NCI-H1417 (cell line): Measurements from ENCODE around the gene ZC3H13.

Experiments used
- DNase-seq, 3 experiments: peaks; one replicate each; lab custom pipeline; 2025; lab: John Stamatoyannopoulos, UW

ZC3H13 gene, protein sequence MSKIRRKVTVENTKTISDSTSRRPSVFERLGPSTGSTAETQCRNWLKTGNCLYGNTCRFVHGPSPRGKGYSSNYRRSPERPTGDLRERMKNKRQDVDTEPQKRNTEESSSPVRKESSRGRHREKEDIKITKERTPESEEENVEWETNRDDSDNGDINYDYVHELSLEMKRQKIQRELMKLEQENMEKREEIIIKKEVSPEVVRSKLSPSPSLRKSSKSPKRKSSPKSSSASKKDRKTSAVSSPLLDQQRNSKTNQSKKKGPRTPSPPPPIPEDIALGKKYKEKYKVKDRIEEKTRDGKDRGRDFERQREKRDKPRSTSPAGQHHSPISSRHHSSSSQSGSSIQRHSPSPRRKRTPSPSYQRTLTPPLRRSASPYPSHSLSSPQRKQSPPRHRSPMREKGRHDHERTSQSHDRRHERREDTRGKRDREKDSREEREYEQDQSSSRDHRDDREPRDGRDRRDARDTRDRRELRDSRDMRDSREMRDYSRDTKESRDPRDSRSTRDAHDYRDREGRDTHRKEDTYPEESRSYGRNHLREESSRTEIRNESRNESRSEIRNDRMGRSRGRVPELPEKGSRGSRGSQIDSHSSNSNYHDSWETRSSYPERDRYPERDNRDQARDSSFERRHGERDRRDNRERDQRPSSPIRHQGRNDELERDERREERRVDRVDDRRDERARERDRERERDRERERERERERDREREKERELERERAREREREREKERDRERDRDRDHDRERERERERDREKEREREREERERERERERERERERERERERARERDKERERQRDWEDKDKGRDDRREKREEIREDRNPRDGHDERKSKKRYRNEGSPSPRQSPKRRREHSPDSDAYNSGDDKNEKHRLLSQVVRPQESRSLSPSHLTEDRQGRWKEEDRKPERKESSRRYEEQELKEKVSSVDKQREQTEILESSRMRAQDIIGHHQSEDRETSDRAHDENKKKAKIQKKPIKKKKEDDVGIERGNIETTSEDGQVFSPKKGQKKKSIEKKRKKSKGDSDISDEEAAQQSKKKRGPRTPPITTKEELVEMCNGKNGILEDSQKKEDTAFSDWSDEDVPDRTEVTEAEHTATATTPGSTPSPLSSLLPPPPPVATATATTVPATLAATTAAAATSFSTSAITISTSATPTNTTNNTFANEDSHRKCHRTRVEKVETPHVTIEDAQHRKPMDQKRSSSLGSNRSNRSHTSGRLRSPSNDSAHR (N-terminal part only)

DNA sequence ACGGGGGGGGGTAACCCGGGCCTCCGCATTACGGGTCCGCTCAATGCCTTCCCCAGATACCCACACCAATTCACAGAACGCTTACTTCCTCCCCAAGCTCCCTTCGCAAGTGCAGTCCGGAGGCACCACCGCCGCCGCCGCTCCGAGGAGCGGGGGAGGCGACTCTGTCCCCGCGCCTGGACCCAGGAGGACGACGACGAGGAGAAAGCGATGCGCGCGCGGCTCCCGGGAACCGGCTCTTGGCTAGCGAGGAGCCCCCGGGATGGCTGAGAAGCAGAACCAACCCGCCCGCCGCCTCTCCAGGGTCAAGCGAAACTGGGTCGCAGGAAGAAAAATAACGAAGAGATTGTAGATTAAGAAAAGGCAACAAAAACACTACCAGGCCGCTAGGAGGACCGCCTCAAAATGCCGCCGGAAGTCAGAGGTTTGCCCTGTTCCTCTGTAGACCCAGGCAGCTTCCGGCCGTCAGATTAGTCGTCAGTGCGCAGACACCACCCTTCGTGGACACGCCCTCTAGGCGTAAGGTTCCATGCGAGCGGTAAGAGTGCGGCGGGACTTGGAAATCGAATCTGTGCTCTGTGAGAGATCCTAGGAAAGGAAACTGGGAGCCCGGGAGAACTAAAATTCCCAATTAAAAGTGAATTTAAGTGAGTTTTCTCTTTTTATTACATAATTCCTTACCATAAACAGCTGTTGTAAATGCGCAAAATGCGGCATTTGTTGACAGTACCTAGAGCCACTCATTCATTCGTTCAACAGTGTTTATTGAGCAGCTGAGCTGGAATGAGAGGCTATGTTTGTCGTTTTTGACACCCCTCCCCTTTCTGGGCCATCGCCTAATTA lies at the start of gene ZC3H13:
Gene ZC3H13 (minus strand): TSS at position 428 of the 843 bp plus-strand sequence. CDS start 7,239 bp downstream, outside the sequence.
- DNase-seq: peak; percentile 86 to 95 (median 93)

DNA sequence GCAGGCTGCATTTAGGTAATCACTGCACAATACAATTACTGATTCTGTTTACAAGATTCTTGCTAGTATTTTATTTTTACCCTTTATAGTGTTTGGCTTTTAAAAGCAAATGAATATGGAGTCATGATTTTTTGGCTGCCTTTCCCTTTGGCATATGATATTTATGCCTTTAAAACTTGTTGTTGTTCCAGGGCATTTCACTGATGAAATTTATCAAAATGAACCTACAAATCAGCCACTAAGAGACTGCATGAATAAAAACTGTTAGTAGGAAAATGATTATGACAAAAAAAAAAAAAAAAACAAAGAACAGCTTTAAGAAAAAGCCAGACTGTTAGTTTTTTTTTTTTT lies 49.7 kb upstream of the ZC3H13 start:
- no peak for DNase-seq

DNA sequence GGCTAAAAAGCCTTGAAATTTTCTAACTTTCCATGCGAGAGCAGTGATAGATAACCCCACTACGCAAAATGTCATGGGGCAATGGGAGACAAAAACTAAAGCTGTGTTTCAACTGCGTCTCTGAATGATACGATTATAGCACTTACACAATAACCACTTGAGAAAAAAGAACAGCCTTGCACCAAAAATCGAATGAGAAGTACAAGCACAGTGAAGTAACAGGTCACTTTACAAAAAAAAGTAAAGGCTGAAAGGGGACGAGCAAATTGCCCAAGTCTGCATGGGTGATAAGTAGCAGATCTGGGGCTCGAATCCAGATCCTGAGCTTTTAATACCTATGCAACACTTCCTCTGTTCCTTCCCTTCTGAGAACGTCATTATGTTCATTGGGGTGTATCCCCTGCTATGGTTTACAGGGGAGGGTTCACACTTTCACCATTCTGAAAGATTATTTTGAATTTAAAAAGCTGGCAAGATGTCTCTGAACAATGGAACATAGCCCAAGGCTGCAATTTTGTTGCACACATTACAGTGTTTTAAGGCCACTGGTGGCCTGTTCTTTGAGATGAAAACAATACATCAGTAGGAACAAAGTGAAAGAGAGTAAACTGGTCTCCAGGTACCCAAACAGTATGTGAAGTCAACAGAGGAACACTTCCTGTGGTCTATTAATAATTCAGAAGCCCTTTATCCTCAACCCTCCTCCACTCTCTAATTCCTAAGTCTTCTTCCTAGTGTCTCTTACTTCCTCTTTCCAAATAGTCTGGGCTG lies 49.1 kb upstream of the ZC3H13 start:
- peak in 2 of 3 experiments; percentile 9 to 60 for DNase-seq

DNA sequence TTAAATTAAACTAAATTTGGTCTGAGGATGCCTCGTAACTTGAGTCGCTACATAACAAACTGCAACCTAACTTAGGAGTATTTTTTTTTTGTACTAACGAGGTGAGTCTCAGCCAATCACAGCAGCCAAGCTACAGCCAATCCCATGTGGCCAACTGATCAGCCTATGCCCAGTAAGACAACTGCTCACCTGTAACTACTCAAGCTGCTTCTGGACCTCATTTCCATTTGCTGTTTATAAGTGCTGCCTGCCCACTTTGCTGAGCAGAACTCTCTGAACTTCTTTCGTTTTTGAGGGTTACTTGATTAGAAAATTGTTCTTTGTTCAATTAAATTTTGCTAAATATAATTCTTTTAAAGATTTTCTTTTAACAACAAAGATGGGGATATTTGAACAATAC lies 48.5 kb upstream of the ZC3H13 start:
- DNase-seq: no peak

DNA sequence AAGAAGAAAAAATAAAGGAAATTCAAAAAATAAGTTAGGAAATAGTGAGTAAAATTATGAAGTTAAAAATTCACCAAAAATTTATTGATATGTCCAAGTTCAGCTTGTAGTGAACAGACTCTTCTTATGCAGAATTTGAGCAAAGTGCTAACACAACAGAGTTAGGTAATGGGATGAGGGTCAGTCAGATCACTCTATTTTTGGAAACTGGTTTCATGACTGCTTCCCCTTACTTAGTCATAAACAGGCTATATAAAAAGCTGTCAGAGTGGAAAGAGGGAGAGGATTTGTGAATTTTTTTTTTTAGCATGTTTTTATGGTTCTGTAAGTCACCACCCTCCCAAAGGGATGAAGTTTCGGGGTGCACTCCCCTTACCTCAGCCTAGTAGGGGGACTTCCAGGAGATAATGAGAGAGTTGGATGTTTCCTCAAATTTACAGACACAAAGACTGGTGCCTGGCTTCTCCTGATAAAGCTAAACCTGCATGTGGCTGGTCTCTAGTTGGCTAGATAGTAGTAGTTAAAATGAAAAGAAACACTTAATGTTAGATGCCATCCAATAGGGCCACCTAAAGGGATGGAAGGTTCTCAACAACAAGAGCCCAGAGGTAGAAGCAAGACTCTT lies 47.8 kb upstream of the ZC3H13 start:
- no peak for DNase-seq

DNA sequence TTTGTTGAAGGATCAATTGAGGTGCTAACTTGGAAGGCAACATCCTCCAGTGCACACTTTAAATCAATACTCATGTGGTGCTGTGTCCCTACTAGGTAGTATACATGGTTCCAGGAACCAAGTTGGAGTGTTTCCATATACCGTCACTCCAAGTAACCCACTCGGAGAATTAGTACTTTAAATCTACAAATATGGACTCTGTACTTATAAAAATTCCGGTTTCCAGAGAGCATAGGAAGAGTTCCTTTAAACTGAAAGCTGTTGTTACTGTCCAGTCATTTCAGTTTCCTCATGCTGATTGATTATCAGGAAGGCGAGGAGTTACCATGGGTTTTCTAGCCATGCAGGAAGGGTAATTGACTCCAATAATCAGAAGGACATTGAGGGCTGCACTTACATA lies 45.1 kb upstream of the ZC3H13 start:
- no peak for DNase-seq

DNA sequence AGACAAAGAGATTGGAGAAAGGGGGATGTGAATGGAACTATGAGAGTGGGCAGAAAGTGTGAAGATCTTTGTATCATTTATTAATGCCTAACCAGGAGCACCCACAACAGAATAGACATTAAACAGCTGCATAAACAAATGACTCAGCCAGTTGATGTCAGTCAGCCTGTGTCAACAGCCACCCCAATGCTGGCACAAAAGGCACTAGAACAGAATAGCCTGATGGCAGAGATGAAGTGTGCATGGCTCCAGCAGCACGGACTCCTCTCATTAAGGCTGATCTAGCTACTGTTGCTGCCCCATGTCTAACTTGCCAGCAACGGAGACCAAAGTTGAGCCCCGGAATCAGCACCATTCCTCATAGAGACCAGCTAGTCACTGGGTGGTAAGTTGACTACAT lies 44.5 kb upstream of the ZC3H13 start:
- peak in 2 of 3 experiments; percentile 10 to 50 for DNase-seq

DNA sequence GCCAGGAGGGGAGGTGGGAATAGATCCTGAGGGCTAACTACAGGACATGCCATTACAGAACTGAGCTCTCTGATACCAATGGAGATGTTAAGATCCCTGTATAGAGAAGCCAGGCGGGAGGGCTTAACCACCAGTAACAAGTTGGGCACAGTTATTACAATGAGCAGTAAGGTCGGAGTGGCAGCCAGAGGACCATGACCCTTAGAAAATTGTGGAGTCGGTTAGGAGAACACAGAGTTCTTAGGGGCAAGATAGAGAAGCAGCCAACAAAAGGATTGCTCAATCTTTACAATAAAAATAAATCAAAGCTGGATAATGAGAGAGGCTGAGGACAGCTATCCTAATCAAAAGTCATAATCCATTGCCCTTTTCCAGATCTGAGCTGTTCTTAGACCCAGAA lies 41.9 kb upstream of the ZC3H13 start:
- DNase-seq: no peak

DNA sequence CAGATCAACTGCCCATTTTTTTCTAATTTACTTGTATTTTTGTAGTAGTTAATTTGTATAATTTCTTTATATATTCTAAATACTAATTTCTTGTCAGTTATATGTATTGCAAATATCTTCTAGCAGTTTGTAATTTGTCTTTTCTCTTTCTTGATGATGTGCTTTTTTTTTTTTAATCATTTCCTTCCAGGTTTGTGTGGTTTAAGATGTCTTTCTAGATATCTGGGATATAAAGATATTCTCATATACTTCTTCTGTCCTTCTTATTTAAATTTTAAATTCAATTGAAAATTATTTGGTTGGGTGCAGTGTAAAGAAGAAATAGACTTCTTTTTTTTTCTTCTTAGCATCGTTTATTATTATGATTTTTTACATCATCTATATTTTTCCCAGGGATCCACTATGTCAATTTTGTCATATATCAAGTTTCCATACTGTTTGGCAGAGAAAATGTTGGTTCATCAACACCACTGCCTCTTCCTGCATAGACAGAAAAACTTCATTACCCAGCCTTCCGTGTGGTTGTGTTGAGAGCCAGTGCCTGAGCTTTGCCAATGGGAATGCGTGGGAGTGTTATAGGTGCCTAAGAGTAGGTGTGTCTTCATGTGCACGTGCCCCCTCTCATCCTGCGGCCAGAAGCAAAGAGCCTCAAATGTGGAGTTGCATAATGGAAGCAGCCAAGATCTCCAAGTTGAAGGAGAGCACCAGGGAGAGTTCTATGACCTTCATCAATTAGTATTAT lies 36.4 kb upstream of the ZC3H13 start:
- no peak for DNase-seq

DNA sequence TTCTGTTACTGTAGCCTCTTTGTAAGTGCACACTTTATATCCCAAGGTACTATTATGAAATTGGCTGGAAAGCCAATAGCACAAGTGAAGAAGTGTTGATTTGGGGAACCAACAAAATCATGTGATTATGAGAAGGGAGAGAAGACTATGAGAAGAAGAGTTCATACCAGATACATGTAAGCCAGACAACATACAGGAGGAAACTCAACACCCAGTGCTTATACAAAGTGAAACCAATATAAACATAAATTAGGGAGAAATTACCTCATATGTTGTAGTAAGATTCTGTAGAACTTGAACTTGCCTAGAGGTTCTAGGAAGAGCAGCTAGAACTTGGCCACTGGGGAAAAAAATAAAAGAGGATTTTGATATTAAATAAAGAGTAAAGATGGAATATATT lies 34.9 kb upstream of the ZC3H13 start:
- no peak for DNase-seq

DNA sequence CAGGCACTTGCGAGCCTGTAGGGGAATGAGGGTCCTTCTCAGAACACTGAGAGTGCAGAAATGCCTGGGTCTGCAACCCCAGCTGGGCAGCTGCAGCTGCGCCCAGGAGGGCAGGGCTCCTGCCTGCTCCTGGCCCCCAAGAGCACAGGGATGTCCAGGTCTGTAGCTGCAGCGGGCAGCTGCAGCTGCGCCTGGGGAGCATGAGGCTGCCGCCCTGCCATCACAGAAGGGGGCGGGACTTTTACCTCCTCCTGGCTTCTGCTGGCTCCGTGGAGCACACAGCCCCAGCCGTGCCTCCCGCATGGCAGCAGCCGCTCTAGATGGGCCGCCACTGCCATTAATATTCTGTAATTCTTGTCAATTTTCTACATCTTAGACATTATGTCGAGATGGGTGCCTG lies 34.4 kb upstream of the ZC3H13 start:
- DNase-seq: no peak

DNA sequence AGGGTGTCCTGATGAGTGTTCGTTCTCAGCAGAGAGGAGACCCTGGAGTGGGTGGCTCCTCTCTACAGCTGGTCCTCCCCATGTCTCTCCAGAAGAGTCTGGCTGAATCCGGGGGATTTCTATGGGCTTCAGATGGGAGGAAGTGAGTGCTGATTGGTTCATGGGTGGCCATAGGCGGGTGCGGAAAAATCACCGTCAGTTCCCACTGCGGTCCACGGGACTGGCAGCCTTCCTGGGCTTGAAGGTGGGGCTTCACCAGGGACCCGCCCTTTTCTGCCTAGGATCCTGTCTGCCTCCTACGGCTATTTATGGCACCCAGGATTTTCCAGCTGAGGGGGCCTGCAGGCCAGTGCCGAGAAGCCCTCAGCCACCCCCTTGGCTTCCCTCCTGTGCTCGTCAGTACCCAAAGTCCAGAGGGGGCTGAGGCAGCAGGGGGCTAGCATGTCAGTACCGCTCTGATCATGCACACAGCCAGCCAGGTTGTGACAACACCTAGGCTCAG lies 33.9 kb upstream of the ZC3H13 start:
- DNase-seq: no peak

DNA sequence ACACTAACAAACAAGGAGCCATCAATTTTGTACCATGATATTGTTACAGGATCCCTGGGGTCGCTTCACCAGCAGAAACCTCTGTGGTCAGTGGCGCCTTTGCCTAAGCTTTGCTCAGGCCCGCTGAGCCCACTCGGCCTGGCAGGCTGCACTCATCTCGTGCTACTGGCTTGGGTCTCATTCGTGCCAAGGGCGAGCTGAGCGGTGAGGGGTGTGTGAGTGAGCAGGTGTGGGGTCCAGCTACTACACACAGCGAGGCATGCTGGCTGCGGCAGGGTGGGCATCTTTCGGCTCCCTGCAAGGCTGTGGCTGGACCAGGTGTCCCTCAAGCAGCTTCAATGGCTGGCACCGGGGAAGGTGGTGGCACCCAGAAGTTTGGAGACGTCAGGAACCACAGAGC lies 33.2 kb upstream of the ZC3H13 start:
- DNase-seq: no peak

DNA sequence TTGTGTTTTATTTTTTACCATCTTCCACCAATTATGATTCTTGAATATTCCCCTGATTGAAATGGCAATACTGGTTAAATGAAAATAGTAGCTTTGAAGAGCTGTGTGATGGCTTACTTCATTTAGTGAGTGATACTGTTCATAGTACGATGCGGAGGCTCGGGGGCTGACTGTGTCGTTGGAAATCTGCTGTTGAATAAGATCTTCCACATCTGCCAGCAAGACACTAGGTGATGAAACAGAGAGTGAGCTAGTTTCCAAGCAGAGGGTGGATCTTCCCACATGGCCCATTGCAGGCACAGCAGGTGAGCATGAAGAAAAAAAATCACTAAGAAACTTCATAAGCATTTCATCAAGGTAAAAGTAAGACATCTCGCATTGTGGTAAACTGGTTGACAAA lies 29.8 kb upstream of the ZC3H13 start:
- no peak for DNase-seq

DNA sequence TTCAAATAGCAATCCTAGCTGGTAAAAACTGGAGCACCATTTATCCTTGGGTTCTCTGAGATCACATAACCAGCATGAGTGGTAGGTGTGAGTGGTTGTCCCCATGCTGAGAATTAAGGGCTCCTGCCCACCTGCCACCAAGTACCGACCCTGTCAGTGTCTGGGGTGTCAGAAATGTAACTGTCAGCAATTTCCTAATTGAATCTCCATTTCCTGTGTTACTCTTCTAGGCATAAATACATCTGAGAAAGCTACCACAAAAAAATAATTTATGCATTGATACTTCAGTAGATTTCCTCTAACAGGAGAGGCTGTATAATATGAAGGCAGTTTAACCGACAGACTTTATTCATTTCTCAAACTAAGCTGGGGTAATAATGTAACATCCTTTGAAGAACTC lies 27.2 kb upstream of the ZC3H13 start:
- DNase-seq: peak in 1 of 3 experiments; percentile 6

DNA sequence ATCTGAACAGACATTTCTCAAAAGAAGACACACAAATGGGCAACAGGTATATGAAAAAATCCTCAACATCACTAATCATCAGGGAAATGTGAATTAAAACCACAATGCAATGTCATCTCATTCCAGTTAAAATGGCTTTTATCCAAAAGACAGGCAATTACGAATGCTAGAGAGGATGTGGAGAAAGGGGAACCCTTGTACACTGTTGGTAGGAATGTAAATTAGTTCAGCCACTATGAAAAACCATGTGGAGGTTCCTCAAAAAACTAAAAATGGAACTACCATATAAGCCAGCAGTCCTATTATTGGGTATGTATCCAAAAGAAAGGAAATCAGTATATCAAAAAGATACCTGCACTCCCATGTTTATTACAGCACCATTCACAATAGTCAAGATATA lies 24.7 kb upstream of the ZC3H13 start:
- no peak for DNase-seq

DNA sequence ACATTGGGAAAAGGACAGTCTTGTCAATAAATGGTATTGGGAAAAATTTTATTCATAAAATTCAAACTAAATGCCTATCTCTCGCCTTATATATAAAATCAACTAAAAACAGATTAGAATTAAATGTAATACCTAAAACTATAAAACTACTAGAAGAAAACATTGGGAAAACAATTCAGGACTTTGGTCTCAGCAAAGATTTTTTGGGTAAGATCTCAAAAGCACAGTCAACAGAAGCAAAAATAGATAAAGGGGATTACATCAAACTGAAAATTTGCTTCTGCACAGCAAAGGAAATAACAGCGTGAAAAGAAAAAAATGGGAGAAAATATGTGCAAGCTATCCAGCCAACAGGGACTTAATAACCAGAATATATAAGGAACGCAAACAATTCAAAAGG lies 24.3 kb upstream of the ZC3H13 start:
- DNase-seq: no peak

DNA sequence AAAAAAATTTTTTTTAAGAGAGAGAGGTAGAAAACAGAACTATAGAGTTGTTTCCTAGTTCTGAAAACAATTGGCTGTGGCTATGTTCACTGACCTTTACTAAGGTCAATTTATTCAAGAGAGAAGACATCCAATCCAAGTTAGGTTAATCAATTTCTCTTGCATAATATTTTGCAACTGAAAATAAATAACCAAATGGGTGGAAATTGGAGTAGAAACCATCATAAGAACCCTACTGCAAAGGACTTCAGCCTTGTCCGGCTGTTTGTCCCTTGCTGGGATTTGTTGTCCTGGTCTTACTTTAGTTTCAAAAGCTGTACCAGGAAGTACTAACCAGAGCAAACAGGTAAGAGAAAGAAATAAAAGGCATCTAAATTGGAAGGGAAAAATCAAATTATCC lies 23.3 kb upstream of the ZC3H13 start:
- DNase-seq: no peak

DNA sequence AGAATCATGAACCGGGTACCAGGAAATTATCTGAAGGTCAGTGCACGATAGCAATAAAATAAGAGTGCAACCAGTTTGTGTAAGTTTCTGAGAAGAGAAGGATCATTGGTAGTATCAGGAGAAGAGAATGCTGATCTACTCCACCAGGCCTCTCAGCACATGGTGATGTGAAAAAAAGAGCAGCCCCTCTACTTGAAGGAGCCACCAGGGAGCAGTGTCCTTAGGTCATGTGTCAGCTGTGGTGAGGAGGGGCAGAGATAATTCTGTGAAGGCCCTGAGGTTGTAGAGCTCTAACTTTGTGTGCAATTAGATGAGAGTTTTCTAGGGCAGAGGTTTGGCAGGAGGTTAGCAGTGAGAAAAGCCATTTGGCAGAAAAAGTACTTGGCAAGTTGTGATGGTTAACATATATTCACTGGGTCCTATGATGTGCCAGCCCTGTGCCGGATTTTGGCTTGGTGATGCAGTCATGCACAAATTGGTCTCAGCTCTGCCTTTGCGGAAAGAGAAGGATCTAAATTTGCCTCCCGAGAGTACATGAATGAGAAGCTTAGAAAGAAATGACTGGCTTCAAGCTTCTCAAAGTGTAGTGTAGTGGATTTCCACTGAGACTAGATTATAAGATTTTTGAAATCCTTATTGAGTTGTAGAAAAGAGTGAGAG lies 19.2 kb upstream of the ZC3H13 start:
- no peak for DNase-seq
